Activated CD4-positive, alpha-beta T cell treated with anti-CD3 and anti-CD28 coated beads for 36 hours (primary cell): Measurements from ENCODE around the gene UBE2E1. TPM values are rescaled to one million over a fixed set of nuclear protein-coding genes. Genes with fewer than 3 reads are reported as not detected.

ENCODE experiments used
- ATAC-seq: fragments of 200-7000 bp; cut with Tn5 transposase; one replicate; pipeline ENCODE4 v1.10.0; 2021; ENCODE audit warnings: mild to moderate bottlenecking, moderate library complexity
- CTCF ChIA-PET: fragments of 350-600 bp; sonication (Branson Sonifier 250); formaldehyde crosslinking; loops from one replicate; lab custom pipeline; 2021; ENCODE audit warnings: antibody characterized with exemption; lab: Charles Lee
- POLR2A ChIA-PET: fragments of 350-600 bp; sonication (Branson Sonifier 250); formaldehyde crosslinking; loops from one replicate; lab custom pipeline; 2021; ENCODE audit warnings: antibody characterized with exemption, inconsistent platforms; lab: Charles Lee
- DNase-seq: peaks from one replicate; pipeline ENCODE4 v3.0.0-alpha.2; 2020
- H3K27ac Mint-ChIP-seq: one replicate; pipeline ENCODE4 v1.8.0; 2021; ENCODE audit warnings: mixed read lengths
- H3K27me3 Mint-ChIP-seq: one replicate; pipeline ENCODE4 v1.8.0; 2021; ENCODE audit warnings: mixed read lengths
- H3K36me3 Mint-ChIP-seq: one replicate; pipeline ENCODE4 v1.8.0; 2021; ENCODE audit warnings: low read depth, mixed read lengths
- H3K4me1 Mint-ChIP-seq: one replicate; pipeline ENCODE4 v1.8.0; 2021; ENCODE audit warnings: mixed read lengths
- H3K4me3 Mint-ChIP-seq: one replicate; pipeline ENCODE4 v1.8.0; 2021; ENCODE audit warnings: mild to moderate bottlenecking, moderate library complexity, mixed read lengths
- H3K9me3 Mint-ChIP-seq: one replicate; pipeline ENCODE4 v1.8.0; 2021; ENCODE audit warnings: low read depth, mixed read lengths
- intact Hi-C, 2 experiments: fragments of 100-400 bp; cut with DNase I in 1 of 2; cut with micrococcal nuclease in 1 of 2; formaldehyde crosslinking; loops; one replicate each; pipeline versions ENCODE4 v1.14.2 to v1.15.1; 2022 to 2024; cut with DNase I, micrococcal nuclease
- total RNA-seq, 2 experiments: library from RNA; stranded (reverse); gene quantifications; one replicate each; pipeline ENCODE4 v1.2.3, GENCODE V29; 2021

The UBE2E1 gene
- total RNA-seq, 2 experiments from 2014 or later = 86.3 to 93.8 TPM

DNA sequence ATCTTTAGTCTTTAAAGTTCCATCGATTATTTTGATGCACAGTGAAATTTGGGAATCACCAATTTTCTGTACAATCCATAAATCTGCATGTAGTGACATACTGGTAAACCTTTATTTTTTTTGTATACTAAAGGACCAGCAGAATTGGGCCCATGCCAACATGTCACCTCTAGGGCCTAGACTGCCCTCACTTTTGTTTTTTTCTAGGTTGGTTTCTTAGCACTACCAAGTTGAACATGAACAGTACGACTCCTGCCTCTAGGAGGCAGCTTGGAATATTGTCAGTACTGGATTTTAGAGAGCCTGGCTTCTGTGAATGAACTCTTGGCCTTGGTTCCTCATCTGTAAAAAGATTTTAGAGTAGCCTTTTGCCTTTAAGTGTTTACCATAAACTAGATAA is 78.7 kb downstream of the UBE2E1 start:
- ATAC-seq (no peak), DNase-seq (no peak)
- Mint-ChIP-seq H3K4me1 (peaks cover 15% of the 10 kb centered on the region), H3K27me3 (no peaks in the 10 kb centered on the region), H3K36me3 (peaks cover 4% of the 10 kb centered on the region), H3K27ac (no peak overlapping the region), H3K4me3 (no peak overlapping the region), H3K9me3 (no peaks in the 10 kb centered on the region)
- intact Hi-C loops = no loop called here
- POLR2A ChIA-PET = interaction anchor here (0.7 kb wide), 1 partner anchor 99 kb away, joined by 3 read pairs; no protein-coding TSS in a partner anchor
- CTCF ChIA-PET = interaction anchor here (1.1 kb wide), 1 partner anchor 11 kb away, joined by 3 read pairs; no protein-coding TSS in a partner anchor

DNA sequence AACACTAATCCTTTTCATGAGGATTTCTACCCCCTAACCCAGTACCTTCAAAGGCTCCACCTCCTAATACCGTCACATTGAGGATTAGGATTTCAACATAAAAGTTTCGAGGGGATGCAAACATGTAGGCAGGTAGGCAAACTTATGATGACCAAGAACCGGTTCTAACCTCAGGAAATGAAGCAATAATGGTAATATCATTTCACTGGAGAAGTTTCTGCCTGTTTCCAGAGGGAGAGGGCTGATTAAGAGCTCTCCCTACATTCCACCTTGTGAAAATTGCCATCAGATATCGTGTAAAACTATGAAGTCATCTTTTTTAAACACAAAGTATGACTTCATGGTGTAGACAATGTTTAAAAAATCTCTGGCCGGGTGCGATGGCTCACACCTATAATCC is 79.5 kb downstream of the UBE2E1 start:
- ATAC-seq (no peak), DNase-seq (no peak)
- Mint-ChIP-seq H3K9me3 (no peaks in the 10 kb centered on the region), H3K4me3 (no peak overlapping the region), H3K4me1 (peaks cover 13% of the 10 kb centered on the region), H3K36me3 (peaks cover 4% of the 10 kb centered on the region), H3K27ac (no peak overlapping the region), H3K27me3 (no peaks in the 10 kb centered on the region)
- ChIA-PET CTCF (no interaction called here), POLR2A (no interaction called here)
- intact Hi-C loops = loop anchor here in 1 of 2 experiments (5.0 kb wide), 1 partner anchor 112 kb away; no protein-coding TSS in a partner anchor

GRCh38 chr3:23886311-23886710 is 80.6 kb downstream of the UBE2E1 start:
- Mint-ChIP-seq H3K36me3 (peaks cover 4% of the 10 kb centered on the region), H3K4me1 (peaks cover 6% of the 10 kb centered on the region), H3K27ac (no peak overlapping the region), H3K4me3 (no peak overlapping the region), H3K27me3 (no peaks in the 10 kb centered on the region), H3K9me3 (no peaks in the 10 kb centered on the region)
- no peak for DNase-seq
- intact Hi-C loops = loop anchor here in 1 of 2 experiments (5.0 kb wide), 1 partner anchor 111 kb away; no protein-coding TSS in a partner anchor
- no peak for ATAC-seq
- ChIA-PET CTCF (no interaction called here), POLR2A (no interaction called here)

GRCh38 chr3:23888617-23889228 is 83.0 kb downstream of the UBE2E1 start:
- Mint-ChIP-seq H3K9me3 (no peaks in the 10 kb centered on the region), H3K36me3 (peaks cover under 1% of the 10 kb centered on the region), H3K4me3 (no peak overlapping the region), H3K4me1 (no peaks in the 10 kb centered on the region), H3K27ac (no peak overlapping the region), H3K27me3 (no peaks in the 10 kb centered on the region)
- ATAC-seq (no peak), DNase-seq (no peak)
- CTCF ChIA-PET = interaction anchor here (0.5 to 4.6 kb wide), 17 partner anchors 8 to 378 kb away, joined by 3 to 26 read pairs (median 5); partner anchors contain the start of genes NKIRAS1 and RPL15
- POLR2A ChIA-PET = no interaction called here
- intact Hi-C loops = loop anchor here (1.0 to 5.0 kb wide), 3 partner anchors 109 to 350 kb away; no protein-coding TSS in a partner anchor

- ChIA-PET CTCF (interaction anchor here (0.5 to 4.6 kb wide), 13 partner anchors 8 to 118 kb away, joined by 3 to 26 read pairs (median 5); partner anchors contain the start of genes NKIRAS1 and RPL15), POLR2A (interaction anchor here (1.0 kb wide), 1 partner anchor 27 kb away, joined by 3 read pairs; the partner anchor contains the start of genes NKIRAS1 and RPL15)
- intact Hi-C loops = loop anchor here (2.0 to 5.0 kb wide), 2 partner anchors 108 to 349 kb away; no protein-coding TSS in a partner anchor
These were observed 83.6 kb downstream of the UBE2E1 start for GRCh38 chr3:23889386-23889785.

DNA sequence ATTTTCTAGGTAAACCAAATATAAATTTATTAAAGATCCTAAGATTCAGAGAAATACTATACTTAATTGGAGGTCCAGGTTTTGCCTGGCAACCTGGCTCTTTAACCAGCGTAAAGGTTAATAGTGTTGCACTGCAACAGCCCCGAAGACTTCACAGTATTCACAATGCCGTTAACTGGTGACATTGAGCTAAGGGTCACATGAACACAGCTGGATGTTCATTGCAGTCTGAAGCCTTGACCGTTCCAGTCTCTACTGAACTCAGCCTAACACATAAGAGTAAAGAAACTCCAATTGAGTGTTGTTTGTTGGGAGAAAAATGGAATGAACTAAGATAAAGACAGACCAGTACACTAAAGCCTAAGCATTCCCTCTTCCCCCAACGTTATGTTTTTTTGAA is 84.2 kb downstream of the UBE2E1 start:
- ATAC-seq (no peak), DNase-seq (no peak)
- Mint-ChIP-seq H3K36me3 (peaks cover 4% of the 10 kb centered on the region), H3K4me3 (no peak overlapping the region), H3K9me3 (no peaks in the 10 kb centered on the region), H3K27ac (no peak overlapping the region), H3K27me3 (no peaks in the 10 kb centered on the region), H3K4me1 (no peaks in the 10 kb centered on the region)
- CTCF ChIA-PET = interaction anchor here (0.5 to 4.6 kb wide), 3 partner anchors 27 to 119 kb away, joined by 3 to 26 read pairs (median 15); partner anchors contain the start of genes NKIRAS1 and RPL15
- intact Hi-C loops = loop anchor here (2.0 to 5.0 kb wide), 2 partner anchors 107 to 349 kb away; no protein-coding TSS in a partner anchor
- POLR2A ChIA-PET = interaction anchor here (1.0 kb wide), 1 partner anchor 27 kb away, joined by 3 read pairs; the partner anchor contains the start of genes NKIRAS1 and RPL15

More at GRCh38 chr3:23889386-23889785, 83.6 kb downstream of the UBE2E1 start:
- H3K27ac Mint-ChIP-seq = no peak overlapping the region
- no peaks in the 10 kb centered on the region for H3K9me3 Mint-ChIP-seq
- peaks cover 4% of the 10 kb centered on the region for H3K36me3 Mint-ChIP-seq
- no peaks in the 10 kb centered on the region for H3K27me3 Mint-ChIP-seq
- DNase-seq = no peak
- no peaks in the 10 kb centered on the region for H3K4me1 Mint-ChIP-seq
- H3K4me3 Mint-ChIP-seq = no peak overlapping the region
- ATAC-seq = no peak

GRCh38 chr3:23894254-23895061 is 88.7 kb downstream of the UBE2E1 start:
- Mint-ChIP-seq H3K36me3 (peaks cover 23% of the 10 kb centered on the region), H3K27ac (no peak overlapping the region), H3K9me3 (no peaks in the 10 kb centered on the region), H3K4me3 (no peak overlapping the region), H3K4me1 (no peaks in the 10 kb centered on the region), H3K27me3 (no peaks in the 10 kb centered on the region)
- ATAC-seq (no peak), DNase-seq (no peak)
- POLR2A ChIA-PET = interaction anchor here (0.6 kb wide), 2 partner anchors 61 to 932 kb away, joined by 3 to 7 read pairs; no protein-coding TSS in a partner anchor
- CTCF ChIA-PET = interaction anchor here (0.6 kb wide), 2 partner anchors 86 to 111 kb away, joined by 3 to 7 read pairs; no protein-coding TSS in a partner anchor
- intact Hi-C loops = no loop called here

GRCh38 chr3:23895181-23895580 is 89.4 kb downstream of the UBE2E1 start:
- intact Hi-C loops = no loop called here
- no peaks in the 10 kb centered on the region for H3K9me3 Mint-ChIP-seq
- H3K27me3 Mint-ChIP-seq = no peaks in the 10 kb centered on the region
- CTCF ChIA-PET = interaction anchor here (0.6 kb wide), 1 partner anchor 112 kb away, joined by 3 read pairs; no protein-coding TSS in a partner anchor
- H3K27ac Mint-ChIP-seq = no peak overlapping the region
- DNase-seq = no peak
- no peak overlapping the region for H3K4me3 Mint-ChIP-seq
- no peaks in the 10 kb centered on the region for H3K4me1 Mint-ChIP-seq
- peaks cover 27% of the 10 kb centered on the region for H3K36me3 Mint-ChIP-seq
- ATAC-seq = no peak
- POLR2A ChIA-PET = interaction anchor here (0.6 kb wide), 1 partner anchor 933 kb away, joined by 3 read pairs; no protein-coding TSS in a partner anchor

- no peak for DNase-seq
- ChIA-PET CTCF (interaction anchor here (0.9 kb wide), 1 partner anchor 34 kb away, joined by 5 read pairs; no protein-coding TSS in a partner anchor), POLR2A (no interaction called here)
- Mint-ChIP-seq H3K4me3 (no peak overlapping the region), H3K4me1 (no peaks in the 10 kb centered on the region), H3K36me3 (peaks cover 36% of the 10 kb centered on the region), H3K9me3 (no peaks in the 10 kb centered on the region), H3K27ac (no peak overlapping the region), H3K27me3 (no peaks in the 10 kb centered on the region)
- intact Hi-C loops = no loop called here
- ATAC-seq = no peak
These were observed 95.0 kb downstream of the UBE2E1 start for GRCh38 chr3:23900744-23901143.

DNA sequence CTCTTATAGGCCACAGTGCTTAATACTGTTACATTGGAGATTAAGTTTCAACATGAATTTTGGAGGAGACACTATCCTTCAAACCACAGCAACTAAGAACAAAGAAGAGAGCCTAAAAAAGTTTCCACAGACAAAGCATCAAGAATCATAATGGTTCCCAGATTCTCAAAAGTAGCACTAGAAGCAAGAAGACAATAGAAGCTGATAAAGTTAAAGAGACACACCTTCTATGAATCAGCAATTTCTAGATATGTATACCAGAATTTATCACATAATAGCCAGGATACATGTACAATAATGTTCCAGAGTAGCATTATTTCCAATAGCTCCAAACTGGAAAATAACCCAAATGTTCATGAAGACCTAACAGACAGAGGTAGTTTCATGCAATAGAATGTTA is 98.8 kb downstream of the UBE2E1 start:
- CTCF ChIA-PET = no interaction called here
- no peaks in the 10 kb centered on the region for H3K9me3 Mint-ChIP-seq

GRCh38 chr3:23909341-23909740 is 103.6 kb downstream of the UBE2E1 start:
- Mint-ChIP-seq H3K4me1 (peaks cover 2% of the 10 kb centered on the region), H3K27ac (no peak overlapping the region), H3K27me3 (no peaks in the 10 kb centered on the region), H3K4me3 (no peak overlapping the region), H3K36me3 (peaks cover 15% of the 10 kb centered on the region), H3K9me3 (no peaks in the 10 kb centered on the region)
- DNase-seq = no peak
- no peak for ATAC-seq
- POLR2A ChIA-PET = no interaction called here
- CTCF ChIA-PET = no interaction called here
- intact Hi-C loops = no loop called here

More for the DNA sequence above, 98.8 kb downstream of the UBE2E1 start:
- DNase-seq (no peak), ATAC-seq (no peak)
- no peaks in the 10 kb centered on the region for H3K4me1 Mint-ChIP-seq
- intact Hi-C loops = no loop called here
- H3K4me3 Mint-ChIP-seq = no peak overlapping the region
- H3K36me3 Mint-ChIP-seq = peaks cover 28% of the 10 kb centered on the region
- H3K27me3 Mint-ChIP-seq = no peaks in the 10 kb centered on the region
- H3K27ac Mint-ChIP-seq = no peak overlapping the region
- POLR2A ChIA-PET = no interaction called here
